Thyroid gland (tissue), 4 donors: ENCODE measurements around the gene HEATR9.

Experiments
- POLR2A ChIP-seq, 2 donors: fragments of 450-650 bp; IDR thresholded peaks; one replicate each; pipeline ENCODE4 v1.6.1; 2017; ENCODE audit warnings: antibody characterized with exemption in 2 of 2, mild to moderate bottlenecking in 2 of 2, moderate library complexity in 1 of 2
- TF ChIP-seq, protein P1 (sequence below), 6 experiments: fragments of 200-600 bp in 3 of 6; fragments of 450-650 bp in 3 of 6; sonication (generic) in 3 of 6; IDR thresholded peaks; one replicate each; pipeline ENCODE4 v1.5.1; 2016 to 2019; ENCODE audit warnings: antibody characterized with exemption in 6 of 6, mild to moderate bottlenecking in 2 of 6, inconsistent platforms in 1 of 6, moderate library complexity in 1 of 6

- TF ChIP-seq POLR2A (IDR thresholded peaks at IDR 0.05) = no peak
- TF ChIP-seq, protein P1, sequence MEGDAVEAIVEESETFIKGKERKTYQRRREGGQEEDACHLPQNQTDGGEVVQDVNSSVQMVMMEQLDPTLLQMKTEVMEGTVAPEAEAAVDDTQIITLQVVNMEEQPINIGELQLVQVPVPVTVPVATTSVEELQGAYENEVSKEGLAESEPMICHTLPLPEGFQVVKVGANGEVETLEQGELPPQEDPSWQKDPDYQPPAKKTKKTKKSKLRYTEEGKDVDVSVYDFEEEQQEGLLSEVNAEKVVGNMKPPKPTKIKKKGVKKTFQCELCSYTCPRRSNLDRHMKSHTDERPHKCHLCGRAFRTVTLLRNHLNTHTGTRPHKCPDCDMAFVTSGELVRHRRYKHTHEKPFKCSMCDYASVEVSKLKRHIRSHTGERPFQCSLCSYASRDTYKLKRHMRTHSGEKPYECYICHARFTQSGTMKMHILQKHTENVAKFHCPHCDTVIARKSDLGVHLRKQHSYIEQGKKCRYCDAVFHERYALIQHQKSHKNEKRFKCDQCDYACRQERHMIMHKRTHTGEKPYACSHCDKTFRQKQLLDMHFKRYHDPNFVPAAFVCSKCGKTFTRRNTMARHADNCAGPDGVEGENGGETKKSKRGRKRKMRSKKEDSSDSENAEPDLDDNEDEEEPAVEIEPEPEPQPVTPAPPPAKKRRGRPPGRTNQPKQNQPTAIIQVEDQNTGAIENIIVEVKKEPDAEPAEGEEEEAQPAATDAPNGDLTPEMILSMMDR (IDR thresholded peaks at IDR 0.05) = no peak
Measured at GRCh38 chr17:35898283-35899070, 29.8 kb upstream of the HEATR9 start.
